ENCODE data around the gene REV1.
"Not testable (repeated sequence)": the region's sequence is repeated elsewhere in the genome, so short reads cannot be mapped to it uniquely, and the experiment has no call there.

REV1 gene

DNA sequence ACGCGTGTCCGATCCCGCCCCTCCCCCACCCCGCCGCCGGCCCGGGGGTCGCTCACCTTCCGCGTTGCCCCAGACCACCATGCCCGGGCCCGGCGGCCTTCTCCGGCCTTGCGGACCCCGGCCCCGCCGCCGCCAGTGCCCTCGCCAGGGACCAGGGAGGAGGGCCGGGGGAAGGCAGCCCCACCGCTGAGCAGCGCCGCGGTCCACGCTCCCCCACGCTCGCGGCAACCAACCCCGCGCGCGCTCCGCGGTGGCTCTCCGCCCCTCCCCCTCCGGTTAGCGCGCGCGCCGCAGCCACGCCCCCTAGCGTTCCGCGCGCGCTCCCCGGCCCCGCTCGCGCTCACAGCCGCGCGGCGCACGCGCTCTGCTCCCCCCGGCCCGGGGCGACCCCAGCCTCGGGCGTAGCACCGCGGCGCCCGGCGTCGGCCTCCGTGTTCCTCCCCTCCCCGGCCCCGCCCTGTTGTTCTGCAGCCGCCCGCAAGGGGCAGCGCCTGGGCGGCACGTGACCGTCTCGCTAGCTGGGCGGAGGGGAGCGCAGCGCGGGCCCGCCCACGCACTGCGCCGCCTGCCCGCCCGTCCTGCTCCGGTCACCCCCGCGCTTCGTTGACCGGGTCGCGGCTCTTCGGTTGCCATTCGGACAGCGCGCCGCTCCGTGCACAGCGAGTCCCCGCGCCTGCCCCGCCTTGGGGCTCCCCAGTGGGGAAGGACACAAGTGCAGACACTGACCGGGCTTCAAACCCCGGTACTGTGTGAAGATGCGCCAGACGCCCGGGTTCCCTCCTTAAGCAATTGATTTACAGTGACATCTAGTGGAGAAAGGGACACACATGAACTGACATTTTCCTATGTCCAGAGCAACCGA is at the start of gene REV1:
REV1 (minus strand) TSS at position 257 of the 862 bp plus-strand sequence. CDS start 25,042 bp downstream, outside the sequence.
- DNase-seq (ENCODE audit: low read depth) = peak; percentile 85

GRCh38 chr2:99537910-99538485 is 48.2 kb upstream of the REV1 start:
- DNase-seq (ENCODE audit: low read depth) = no peak

- DNase-seq (ENCODE audit: low read depth) = no peak
These were observed 34.2 kb upstream of the REV1 start for GRCh38 chr2:99524056-99524455.

- no peak for DNase-seq (ENCODE audit: low read depth)
These were observed 32.3 kb upstream of the REV1 start for GRCh38 chr2:99522157-99522556.

- DNase-seq (ENCODE audit: low read depth) = no peak
These were observed 31.0 kb upstream of the REV1 start for GRCh38 chr2:99520813-99521212.

DNA sequence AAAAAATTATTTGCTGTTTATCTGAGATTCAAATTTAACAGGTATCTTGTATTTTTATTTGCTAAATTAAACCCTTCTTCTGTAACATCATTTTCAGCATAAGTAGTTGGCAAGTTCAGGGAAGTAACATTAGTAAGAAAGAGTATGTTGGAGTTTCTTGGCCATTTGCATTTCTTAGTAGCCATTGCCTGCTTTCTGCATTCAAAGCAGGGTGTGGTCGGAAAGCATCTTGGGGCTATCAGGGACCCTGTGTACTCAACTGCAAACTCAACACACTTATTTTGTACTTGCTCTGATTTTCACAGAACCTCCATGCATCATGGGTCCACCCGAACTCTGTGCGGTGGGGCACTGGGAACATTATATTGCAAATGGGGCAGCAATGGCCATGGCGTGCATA is 30.4 kb upstream of the REV1 start:
- DNase-seq (ENCODE audit: low read depth) = no peak

DNA sequence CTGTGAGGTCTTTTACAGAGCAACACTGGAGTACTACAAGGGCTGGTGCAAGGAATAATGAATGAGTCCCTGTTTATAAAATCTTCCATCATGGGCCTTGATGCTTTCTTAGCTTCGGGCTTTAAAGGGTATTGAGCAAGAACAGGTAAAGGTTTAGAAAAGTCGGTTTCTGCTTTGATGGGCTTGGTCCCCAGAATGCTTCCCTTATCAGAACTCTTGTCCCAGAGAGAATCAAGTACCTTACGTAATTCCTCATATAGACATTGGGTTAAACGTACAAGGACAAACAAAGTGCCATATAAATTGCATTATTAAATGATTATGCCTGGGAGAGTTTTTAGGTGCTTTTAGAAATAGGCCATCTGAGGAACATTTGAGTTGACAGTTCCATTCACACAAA is 24.5 kb upstream of the REV1 start:
- DNase-seq (ENCODE audit: low read depth) = no peak

- no peak for DNase-seq (ENCODE audit: low read depth)
These were observed 22.4 kb upstream of the REV1 start for GRCh38 chr2:99512181-99512591.

- DNase-seq (ENCODE audit: low read depth) = no peak
These were observed 19.6 kb upstream of the REV1 start for GRCh38 chr2:99509387-99509786.

GRCh38 chr2:99507937-99508818 is 18.4 kb upstream of the REV1 start:
- no peak for DNase-seq (ENCODE audit: low read depth)

DNA sequence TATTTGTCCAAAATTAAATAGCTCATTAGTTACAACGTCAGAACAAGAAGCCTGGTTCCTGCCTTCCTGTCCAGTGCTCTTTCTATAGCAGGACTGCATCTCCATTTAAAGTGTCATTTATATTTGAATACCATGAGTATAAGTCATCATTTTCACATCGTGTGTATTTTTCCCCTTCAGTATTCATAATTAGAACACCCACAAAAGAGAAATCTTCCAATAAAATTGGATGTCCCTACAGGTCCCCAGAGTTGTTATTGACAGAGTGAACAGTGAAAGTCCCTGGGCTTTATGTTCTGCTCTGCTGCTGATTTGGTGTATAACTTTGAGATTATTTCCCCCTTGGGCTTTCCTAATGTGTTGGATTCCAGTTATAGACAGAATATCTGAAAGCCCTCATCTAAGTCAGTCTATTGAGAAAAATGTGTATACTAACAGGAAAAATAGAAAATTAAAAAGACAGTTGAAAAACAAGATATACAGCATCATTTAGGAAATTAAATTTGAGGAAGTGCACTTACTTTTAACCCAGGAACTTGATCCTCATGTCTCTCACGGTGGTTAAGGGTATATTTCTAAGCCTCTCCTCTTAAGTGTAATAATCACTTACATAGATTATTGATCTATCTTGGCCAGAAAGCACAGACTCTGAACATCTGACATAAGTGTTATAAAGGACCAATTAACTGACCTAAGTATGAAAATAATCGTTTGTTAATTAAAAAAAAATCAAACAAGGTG is 15.2 kb upstream of the REV1 start:
- no peak for DNase-seq (ENCODE audit: low read depth)

DNA sequence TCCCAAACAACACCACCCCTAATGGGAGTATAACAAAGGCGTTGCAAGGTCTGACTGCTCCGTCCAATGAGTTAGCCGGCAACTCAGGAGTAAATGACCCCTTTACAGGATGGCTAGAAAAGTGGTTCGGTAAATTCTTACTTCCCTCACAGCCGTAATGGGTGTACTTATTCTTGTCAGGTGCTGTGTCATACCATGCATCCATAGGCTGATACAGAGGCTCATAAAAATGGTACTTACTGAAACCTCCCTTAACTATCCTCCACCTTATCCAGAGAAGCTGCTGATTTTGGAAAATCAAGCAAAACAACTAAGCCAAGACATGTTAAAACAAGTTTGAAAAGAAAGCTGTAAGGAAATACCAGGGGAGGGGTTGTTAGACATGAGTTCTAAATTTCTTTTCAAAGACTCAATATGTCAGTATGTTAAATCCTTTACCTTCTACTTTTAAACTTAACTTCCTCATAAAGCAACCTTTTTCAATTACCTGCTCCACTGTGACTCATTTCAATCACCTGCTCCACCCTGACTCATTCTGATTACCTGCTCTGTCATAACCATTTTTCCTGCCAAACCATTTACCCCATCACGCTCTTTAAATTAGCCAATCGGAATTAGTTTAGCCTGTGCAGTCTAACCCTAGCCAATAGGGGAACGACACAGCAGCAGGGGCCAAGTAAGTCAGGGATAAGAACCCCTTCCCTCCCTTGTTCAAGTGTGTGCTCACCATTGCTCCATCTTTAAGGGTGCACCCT is 14.0 kb upstream of the REV1 start:
- DNase-seq (ENCODE audit: low read depth) = not testable (repeated sequence)

DNA sequence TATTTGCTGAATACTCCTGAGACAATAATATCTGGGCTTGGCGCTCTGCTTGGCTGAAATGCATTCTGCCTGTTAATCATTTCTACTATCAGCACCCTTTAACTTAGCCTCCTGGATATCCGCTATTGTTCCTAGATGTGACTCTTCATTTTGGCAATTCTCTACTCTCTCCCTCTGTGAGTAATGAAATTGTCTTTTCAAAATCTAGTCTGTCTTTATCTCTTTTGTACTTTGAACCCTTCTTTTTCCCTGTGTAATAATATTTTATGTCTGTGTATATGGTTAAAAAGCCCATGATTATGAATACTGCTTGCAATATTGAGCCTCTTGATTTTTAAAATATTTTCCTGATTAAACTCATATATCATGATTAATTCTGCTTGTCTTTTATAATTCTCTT is 6.2 kb upstream of the REV1 start:
- no peak for DNase-seq (ENCODE audit: low read depth)

GRCh38 chr2:99495115-99495860 is 5.5 kb upstream of the REV1 start:
- no peak for DNase-seq (ENCODE audit: low read depth)

DNA sequence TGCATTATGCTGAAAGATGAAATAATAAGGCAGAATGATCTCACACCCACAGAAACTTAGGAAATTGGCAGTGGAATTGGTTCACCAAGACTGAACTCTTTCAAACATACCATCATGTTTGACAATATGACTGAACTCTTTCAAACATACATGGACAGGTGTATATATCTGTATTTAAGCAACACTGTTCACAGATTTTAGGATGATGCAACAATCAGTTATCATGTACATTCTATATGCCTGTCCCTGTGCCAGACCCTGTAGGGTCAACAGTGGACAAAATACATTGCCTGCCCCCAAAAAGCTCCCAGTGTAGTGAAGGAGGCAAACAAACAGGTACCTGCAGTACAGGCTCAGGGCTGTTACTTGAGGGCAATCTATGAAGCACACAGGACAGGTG is 2.9 kb upstream of the REV1 start:
- DNase-seq (ENCODE audit: low read depth) = no peak

DNA sequence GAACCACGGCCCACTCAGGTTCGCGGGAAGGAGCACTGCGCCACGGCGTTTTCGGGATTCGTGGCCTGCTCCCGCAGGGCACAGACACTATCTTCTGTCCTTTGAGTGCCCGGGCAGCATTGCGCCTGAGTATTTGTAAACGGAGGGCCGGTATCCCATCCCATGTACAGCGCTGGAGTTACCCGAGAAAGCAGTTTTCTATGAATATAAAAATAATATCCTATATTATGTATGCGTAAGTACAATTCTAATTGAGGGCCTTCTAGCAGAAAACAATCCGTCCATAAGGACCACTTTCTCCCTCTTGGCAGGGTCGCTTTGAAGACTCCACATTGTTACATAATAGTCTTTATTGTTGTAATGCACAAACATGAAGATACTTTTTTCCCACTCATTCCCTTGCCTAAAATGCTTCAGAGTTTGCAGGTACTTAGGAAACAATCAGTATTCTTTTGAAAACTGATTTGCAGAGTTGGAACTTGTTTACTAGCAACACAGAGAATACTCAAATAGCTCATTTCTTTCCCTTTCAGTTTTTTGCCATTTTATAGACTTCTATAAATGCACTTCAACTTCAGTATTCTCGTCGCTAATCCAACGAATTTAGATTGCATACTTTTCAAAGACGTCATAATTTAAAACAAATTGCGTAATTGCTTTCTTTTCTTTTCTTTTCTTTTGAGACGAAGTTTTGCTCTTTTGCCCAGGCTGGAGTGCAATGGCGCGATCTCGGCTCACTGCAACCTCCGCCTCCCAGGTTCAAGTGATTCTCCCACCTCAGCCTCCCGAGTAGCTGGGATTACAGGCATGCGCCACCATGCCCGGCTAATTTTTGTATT is 1.0 kb upstream of the REV1 start:
- DNase-seq (ENCODE audit: low read depth) = no peak

GRCh38 chr2:99489063-99489760 is 605 bp downstream of the REV1 start:
- DNase-seq (ENCODE audit: low read depth) = peak; percentile 24

GRCh38 chr2:99488539-99489062 is 1.2 kb downstream of the REV1 start:
- no peak for DNase-seq (ENCODE audit: low read depth)

DNA sequence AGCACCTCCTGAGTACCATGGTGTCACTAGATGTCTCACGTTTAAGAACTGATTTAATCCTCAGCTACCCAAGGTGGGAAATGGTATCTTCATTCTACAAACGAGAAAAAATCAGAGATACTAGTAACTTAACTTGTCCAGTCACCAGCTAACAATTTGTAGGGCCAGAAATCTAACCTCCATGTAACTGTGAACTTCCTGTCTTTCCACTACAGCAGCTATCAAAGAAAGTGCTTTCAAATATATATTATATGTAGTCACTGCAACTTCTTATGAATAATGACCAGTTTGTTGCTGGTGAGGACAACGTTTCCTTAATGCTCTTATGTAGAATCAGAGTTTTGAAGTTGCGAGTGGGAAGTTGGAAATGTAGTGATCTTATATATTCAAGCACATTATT is 1.9 kb downstream of the REV1 start:
- DNase-seq (ENCODE audit: low read depth) = no peak
